CD4-positive, alpha-beta T cell treated with Interleukin-2 at 100 ng/mL for 4 hours (primary cell): ENCODE measurements around the gene SLC7A5.
"Not testable (repeated sequence)": the region's sequence is repeated elsewhere in the genome, so short reads cannot be mapped to it uniquely, and the experiment has no call there.

Experiments
- DNase-seq: peaks from one replicate; pipeline ENCODE4 v3.0.0-alpha.2; 2020; ENCODE audit warnings: low spot score

The SLC7A5 gene

DNA sequence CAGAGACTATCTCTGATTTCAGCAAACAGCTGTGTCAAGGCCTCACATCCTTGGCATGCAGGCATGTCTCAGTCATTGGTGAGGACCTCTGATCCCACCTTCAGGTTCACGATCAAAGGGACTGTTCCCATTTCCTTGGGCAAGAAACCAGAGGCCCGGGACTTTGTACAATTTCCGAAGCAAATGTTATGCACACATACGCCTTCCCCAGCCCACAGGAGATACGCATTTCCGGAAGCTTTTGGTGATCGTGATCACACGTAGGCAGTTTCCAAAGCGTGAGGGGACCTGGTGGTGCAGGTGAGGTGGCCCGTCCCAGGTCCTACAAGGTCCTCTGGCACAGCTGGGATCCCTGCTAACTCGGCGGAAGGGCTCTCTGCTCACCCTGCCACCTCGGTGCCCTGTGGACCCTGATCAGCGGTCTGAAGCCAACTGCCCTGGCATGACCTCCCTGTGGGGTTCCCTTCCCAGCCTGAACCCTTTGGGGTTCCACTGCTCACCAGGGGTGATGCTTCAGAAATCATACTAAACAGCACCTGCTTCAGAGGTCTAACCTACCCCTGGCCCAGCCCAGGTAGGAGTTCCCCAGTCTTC lies 74.7 kb downstream of the SLC7A5 start:
- no peak for DNase-seq

GRCh38 chr16:87792205-87792565 lies 77.1 kb downstream of the SLC7A5 start:
- DNase-seq: no peak

DNA sequence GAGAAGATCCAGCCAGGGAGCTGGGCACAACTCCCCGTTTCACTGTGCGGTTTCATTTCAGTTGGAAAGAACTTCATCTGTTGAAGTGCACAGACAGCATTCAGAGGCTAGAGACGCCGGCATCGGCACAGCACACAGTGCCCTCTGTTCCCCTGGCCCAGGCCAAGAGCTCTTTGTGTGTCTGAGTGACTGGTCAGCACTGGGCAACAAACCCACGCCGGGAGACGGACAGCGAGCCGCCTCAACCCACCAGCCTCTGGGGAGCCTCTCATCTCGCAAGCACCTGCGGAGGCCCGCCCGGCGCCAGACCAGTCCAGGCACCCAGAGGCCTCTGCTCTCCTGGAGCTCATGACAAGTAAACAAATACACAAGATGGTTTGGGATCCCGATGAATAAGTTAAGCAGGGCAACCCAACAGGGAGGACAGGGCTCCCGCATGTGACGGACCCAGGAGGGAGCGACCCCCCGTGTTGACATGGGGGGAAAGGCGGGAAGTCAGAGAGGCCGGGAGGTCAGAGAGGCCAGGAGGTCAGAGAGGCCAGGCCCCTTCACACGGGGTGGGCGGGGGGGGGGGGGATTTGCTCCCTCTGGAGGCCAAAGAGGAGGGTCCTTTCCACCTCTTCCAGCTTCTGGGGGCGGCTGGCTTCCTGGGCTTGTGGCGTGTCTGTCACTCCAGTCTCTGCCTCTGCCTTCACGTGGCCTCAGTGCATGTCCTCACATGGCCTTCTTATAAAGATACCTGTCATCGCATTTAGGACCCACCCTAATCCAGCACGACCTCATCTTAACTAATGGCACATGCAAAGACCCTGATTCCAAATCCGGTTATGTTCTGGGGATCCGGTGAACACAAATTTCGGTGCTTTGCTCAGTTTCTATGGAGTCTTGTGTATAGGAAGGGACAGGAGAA lies 77.8 kb downstream of the SLC7A5 start:
- DNase-seq: no peak

DNA sequence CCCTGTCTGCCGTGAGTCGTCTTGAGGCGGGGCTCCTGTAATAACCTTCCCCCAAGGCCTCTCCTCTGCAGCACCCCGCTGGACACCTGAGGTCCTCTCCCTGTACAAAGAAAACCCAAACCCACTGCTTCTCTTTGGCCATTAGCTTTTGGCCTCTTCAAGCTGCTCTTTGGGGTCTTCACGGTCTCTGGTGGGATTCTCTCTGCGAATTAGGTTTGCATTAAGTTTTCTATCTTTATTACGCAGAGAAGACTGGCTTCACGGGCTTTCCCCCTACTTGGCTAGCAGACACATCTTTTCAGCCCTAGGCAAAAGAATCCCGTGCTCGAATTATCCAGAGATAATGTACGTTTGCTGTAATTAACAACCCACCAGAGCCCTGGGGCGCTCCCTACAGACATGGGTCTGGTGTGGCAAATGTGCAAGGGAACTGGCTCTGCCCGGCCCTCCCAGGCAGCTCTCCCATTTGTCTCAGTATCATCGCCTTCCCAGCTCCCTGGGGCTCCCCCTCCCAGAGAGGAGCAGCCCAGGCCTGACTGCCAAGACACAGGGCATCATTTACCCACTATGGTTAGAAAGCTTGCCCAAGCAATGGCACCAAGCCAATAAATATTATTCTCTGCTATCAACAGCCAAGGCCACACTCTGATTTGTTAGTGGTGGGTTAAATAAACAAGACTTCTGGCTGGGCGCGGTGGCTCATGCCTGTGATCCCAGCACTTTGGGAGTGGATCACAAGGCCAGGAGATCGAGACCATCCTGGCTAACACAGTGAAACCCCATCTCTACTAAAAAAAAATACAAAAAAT lies 78.8 kb downstream of the SLC7A5 start:
- DNase-seq: no peak

- DNase-seq: no peak
Observed at GRCh38 chr16:87789437-87790291, 79.6 kb downstream of the SLC7A5 start.

DNA sequence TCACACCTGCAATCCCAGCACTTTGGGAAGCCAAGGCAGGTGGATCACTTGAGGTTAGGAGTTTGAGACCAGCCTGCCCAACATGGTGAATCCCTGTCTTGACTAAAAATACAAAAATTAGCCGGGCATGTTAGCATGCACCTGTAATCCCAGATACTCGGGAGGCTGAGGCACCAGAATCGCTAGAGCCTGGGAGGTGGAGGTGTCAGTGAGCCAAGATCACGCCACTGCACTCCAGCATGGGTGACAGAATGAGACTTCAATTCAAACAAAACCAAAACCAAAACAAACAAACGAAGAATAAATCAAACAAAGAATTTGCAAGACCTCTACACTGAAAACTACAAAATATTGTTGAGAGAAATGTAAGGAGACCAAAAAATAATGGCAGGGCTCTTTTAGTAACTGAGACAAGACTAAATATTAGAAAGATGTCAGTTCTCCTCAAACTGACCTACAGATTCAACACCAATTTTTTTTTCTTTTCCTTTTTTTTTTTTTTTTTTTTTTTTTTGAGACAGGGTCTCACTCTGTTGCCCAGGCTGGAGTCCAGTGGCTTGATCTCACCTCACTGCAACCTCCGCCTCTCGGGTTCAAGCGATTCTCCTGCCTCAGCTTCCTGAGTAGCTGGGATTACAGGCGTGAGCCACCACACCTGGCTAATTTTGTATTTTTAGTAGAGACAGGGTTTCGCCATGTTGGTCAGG lies 80.4 kb downstream of the SLC7A5 start:
- DNase-seq: not testable (repeated sequence)

GRCh38 chr16:87787451-87788091 lies 81.7 kb downstream of the SLC7A5 start:
- not testable (repeated sequence) for DNase-seq

DNA sequence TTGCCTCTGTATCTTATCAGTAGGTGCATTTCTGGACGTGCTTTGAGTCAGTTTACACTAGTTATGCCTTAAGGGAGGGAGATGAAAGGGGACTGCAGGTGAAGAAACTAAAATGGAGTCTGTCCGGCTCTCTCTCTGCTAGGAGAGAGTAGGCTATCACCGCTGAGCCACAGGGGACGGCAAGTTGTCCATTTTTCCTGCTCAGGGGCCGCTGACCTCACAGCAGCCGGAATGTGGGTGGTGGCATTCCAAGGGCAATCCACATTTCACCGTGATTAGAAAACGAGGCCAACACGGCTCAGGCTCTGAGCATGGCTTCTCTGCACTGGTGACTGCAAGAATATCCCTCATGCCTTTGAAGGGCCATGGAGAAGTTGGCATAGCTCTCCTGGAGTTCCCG lies 84.5 kb downstream of the SLC7A5 start:
- no peak for DNase-seq

DNA sequence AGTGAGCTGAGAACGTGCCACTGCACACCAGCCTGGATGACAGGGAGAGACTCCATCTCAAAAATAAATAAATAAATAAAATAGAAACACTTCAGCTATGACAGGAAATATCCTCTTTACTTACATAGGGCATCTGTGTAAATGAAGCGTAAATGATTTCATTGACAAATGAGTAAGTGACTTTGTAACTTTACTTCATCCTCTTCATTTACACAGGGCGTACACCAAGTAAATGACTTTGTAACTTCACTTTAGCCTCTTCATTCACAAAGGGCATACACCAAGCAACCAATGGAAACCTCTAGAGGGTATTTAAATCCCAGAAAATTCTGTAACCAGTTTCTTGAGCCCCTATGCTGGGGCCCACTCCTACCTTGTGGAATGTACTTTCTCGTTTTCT lies 87.3 kb downstream of the SLC7A5 start:
- no peak for DNase-seq

DNA sequence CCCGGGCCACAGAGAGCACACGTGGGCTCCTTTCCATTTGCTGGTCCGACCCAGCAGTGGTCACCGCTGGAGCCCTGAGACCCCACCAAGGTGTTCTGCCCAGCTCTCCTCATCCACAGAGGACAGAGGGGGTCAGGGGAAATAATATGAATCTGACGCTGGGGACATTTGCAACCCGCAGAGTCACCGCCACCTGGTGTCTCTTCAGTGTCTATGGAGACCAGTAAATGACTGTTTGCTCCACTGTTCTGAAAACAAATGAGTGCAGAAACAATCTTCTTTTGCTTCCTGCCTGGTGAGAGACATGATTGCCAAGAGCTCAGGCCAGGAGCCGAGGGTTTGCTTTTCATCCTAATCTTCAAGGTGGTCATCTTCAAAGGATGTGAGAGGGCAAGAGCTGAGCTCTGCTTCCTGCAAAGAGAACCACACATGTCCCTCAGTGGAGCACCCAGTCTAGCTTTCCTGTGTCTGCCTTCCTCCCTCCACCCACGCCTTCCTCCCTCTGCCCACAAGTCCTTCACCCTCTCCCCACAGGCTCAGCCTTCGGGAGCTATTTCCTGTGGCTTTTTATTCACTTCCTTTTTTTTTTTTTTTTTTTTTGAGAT lies 88.8 kb downstream of the SLC7A5 start:
- DNase-seq: peak; percentile 30
